HG03045 (cell line): ENCODE data around the gene OGDHL.
"Not testable (repeated sequence)": the region's sequence is repeated elsewhere in the genome, so short reads cannot be mapped to it uniquely, and the experiment has no call there.

Experiments used
- ATAC-seq: cut with Tn5 transposase; IDR thresholded peaks from one replicate; pipeline ENCODE4 v1.9.1; 2021; ENCODE audit warnings: mild to moderate bottlenecking, moderate library complexity; ENCODE audit not compliant: unreplicated experiment

Gene OGDHL

DNA sequence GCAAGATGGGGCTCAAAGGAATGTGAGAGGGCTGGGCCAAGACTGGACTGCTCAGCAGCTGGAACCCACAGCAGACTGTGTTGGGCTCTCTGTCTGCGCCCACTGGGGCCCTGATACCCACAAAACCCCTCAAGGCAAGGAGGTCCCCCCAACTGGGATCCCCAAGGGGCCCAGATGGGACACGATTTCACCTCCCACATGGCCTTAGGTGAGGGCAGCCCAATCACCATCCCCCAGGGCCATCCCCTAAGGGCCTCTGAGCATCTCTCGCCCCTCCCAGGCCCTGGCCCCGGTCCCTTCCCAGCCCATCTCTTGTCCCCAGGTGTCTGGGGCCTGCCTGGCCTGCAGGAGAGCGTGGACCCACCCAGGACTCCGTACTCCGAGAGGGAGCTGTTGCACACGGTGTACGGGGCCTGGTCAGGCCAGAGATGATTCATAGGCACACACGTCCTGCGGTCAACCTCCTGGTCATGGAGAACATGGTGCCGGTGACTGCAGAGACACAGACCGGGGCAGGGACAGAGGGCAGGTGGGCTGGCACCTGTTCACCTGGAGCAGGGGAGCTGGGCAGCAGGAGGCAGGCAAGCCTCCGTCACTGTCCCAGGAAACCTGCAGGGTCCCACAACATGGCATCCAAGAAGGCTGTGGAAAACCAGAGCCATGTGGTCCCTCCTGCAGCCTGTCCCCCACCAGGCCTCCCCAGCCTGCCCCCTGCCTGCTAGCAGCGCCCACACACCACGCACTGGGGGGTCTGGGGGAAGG lies 21.6 kb downstream of the OGDHL start:
- ATAC-seq, result no peak

DNA sequence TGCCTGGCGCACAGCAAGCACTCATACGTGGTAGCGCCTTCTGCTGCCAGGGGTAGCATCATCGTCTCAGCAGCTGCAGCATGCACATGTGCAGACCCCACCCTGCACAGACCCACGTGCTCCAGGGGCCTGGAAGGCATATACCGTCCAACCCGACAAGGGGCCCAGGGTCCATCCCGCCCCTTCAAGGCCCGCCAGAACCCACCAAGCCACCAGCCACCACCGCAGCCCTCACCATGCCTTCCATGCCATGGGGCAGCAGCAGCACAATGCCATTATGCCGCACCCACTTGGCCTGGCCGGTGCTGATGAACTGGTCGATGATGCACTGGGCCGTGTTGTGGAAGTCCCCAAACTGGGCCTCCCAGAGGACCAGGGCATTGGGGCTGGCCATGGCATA lies 22.7 kb downstream of the OGDHL start:
- ATAC-seq, result no peak

DNA sequence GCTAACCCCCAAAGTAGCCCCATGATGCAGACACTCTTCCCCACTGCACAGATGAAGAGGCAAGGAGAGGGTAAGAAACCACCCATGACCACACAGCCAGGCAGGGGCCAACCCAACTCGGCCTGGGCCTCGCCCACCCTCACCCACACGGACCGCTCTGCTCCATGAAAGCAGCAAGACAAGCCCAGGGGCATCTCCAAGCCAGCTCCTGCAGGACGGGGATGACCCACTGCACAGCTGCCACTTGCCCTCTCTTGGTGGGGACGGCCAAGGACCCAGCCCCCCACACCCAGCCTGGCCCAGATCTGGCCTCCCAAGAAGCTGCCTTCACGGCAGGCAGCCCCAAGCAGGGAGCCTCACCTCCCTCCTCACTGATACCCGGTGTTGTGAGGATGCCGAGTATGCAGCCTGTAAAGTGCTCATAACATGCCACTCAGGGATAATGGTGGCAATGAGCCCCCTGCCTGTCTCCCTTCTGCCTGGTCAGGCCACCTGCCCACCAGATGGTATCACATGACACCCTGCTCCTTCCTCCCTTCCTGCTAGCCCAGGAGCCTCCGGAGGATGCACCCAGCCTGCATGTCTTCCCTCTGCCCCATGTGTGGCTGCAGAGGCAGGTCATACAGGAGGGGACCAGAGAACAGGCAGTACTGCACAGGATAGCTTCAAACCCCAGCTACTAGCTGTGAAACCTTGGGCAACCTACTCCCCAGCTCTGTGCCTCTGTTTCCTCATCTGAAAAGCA lies 23.3 kb downstream of the OGDHL start:
- no peak for ATAC-seq

DNA sequence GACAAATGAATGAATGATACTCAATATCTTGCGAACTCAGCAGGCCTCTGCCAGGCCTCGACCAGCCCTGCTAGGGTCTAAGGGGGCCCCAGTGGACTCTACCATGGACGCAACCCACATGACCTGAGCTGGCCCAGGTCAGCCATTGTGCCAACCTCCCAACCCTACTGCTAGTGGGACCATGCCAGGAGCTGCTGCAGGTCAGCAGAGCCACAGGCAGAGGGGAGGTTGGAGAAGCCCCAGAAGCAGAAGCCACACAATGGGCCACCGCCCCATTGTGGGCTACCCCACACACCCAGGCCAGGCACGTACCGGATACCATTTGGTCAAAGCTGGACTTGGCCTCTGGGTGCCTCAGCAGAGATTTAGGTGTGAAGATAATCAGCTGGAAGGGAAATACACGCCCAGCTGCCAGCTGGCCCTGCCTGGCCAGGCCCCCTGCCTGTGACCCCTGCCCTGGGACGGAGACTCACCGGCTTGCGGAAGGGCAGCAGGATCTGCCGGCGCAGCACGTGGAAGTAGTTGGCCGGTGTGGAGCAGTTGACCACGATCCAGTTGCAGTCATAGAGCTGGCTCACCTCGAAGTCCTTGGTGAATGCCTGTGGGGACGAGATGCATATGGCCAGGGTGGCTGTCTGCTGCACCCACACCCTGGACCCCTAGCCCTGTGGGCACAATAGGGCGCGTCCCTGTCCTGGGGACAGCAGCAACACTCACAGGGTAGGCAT lies 24.5 kb downstream of the OGDHL start:
- ATAC-seq, result no peak

DNA sequence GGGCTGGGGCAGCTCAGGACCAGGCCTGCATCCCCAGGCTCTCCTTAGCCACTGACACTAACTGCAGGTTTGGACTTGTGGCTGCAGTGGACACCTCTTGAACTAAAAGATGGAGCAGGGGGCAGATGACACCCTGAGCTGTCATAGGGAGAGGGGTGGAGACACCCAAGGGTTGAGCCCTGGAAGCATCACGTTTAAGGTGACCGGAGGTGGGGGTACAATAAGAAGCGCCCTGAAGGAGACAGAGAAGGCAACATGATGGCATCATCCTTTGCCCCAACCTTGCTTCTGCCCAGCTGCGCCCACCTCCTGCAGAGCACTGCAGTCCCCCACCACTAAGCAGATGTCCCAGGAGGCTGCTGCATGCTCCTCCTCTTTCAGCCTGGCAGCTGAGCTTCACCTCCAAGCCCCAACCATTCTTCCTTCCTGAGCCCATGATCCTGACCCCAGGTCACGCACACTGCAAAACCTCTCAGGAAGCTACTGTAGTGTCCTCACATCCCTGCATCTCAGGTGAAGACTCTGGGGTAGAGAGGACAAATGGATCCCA lies 25.5 kb downstream of the OGDHL start:
- no peak for ATAC-seq

DNA sequence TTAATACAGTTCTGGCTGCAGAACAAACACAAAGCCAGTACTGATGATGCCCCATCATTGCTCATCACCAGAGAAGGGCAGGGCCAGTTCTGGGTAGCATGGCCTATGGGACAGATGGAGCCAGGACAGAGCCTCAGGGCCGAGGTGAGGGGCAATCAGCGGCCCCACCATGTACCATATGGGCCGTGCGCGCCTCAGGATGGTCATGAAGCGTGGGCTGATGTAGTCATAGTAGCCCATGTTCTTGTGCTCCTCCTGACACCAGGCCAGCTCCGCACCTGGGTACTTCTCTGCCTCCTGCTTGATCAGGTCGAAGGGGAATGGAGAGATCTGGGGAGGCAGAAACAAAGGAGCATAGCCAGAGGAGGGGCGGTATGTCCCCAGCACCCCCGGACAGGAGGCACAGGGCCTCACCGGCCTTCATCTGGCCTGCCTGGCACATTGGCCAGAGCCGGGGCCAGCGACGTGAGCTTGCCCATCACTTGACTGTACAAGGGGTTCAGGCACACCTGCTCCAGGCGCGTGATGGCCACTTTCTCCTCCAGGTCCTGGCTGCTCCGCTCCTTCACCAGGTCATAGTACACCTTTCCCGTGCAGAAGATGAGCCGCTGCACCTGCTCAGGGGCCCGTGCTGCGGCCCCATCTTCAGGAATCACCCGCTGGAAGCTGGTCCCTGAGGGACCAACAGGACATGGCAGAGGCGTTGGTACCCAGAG lies 26.1 kb downstream of the OGDHL start:
- no peak for ATAC-seq

DNA sequence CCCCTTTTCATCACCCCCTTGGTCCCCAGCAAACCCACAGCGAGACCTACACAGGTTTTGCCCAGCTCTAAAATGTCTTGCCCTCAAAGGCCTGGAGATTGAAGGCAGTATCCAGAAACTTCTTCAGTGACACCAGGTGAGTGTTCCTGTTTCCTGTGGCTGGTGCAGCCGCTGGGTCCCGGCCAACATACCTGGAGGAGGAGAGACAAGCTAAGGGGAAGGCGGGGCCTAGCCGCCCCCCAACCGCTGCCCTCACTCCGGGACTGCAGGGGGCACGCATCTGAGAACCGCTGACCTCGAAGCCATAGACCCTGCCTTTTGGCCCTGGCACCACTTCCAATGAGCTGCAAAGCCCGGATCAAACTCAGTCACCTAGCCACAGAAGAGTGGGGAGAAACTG lies 27.0 kb downstream of the OGDHL start:
- ATAC-seq, result no peak

DNA sequence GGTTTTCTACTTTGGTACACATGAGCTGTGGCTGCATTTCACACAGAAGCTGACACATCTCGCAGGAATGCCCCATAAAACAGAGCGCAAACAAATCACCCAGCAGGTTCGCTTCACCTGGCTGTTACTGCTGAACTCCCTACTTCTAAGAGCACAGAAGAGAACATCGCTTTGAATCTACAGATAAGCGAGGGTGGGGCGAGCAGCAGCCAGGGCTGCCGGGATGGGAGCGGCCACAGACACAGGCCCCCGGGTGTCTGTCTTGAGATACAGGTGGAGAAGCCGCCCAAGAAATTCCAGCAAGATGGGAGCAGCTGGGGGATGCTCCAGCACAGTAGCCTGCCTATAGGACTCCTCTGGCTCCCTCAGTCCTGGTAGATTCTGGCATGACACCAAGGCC lies 27.4 kb downstream of the OGDHL start:
- no peak for ATAC-seq

DNA sequence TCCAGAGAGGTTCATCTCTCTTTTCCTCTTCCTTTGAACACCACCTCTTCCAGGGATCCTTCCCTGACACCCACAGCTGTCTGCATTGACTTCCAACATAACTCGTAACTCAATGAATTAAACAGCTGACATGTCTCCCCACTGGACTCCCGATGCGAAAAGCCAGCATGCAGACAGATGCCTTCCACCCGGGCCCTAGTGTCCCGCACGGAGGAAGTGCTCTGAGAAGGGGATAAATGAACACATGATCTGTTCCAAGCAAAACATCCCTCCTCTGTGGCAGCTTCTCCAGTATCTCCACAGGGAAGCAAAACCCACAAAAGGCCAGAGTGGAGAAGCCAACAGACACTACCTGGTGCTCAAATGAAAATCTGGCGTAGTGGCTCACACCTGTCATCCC lies 28.3 kb downstream of the OGDHL start:
- no peak for ATAC-seq

DNA sequence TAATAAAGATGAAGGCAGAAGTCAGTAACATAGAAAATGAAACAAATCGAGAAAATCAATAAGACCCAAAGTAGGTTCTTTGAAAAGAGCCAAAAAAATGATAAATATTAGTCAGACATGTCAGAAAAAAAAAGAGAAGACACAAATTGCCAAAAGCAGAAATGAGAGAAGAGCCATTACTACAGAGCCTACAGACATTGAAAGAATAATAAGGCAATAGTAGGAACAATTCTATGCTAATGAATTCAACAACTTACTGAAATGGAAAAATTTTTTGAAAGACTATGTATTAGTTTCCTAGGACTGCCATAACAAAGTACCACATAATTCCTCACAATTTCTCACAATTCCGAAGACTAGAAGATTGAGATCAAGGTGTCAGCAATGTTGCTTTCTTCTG lies 35.5 kb downstream of the OGDHL start:
- no peak for ATAC-seq

DNA sequence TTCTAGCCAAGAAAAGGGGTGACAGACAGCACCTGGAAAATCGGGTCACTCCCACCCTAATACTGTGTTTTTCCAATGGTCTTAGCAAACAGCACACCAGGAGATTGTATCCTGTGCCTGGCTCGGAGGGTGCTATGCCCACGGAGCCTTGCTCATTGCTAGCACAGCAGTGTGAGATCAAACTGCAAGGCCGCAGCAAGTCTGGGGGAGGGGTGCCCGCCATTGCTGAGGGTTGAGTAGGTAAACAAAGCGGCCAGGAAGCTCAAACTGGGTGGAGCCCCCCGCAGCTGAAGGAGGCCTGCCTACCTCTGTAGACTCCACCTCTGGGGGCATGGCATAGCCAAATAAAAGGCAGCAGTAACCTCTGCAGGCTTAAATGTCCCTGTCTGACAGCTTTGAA lies 47.0 kb downstream of the OGDHL start:
- ATAC-seq, result not testable (repeated sequence)

DNA sequence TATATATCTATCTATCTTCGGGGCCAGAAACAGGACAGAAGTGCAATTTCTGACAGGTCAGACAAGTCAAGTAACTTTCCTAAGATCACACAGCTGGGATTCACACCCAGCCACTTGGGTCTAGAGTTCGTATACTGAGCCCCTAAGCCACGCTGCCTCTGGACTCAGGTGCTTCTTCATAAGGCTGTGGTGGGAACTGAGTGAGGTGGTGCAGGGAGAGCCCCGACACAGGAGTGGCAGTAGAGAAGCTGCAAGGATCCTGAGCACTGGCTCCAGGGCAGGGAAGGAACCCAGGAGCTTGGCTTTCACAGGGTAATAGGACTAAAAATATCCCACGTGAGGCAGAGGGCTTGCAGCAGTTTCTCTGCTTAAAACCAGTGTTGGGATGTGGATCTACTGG lies 48.9 kb downstream of the OGDHL start:
- no peak for ATAC-seq

DNA sequence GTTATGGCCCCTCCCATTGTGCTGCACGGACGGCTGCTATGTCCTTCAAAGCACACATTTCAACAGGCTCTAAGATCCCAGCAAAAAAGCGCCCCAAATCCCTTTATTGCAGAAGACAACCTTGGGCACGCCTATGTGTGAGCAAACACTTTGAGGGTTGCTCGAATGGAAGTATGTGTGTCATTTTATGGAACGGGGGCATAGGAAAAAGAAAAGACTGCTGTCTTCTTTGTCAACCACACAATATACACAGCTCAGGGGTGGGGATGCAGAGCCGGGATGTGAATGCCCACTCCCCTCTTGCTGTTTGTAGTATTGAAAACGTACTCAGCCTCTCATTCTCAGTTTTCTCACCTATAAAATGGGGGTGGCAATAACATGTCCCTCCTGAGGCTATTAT lies 50.6 kb downstream of the OGDHL start:
- ATAC-seq, result no peak

DNA sequence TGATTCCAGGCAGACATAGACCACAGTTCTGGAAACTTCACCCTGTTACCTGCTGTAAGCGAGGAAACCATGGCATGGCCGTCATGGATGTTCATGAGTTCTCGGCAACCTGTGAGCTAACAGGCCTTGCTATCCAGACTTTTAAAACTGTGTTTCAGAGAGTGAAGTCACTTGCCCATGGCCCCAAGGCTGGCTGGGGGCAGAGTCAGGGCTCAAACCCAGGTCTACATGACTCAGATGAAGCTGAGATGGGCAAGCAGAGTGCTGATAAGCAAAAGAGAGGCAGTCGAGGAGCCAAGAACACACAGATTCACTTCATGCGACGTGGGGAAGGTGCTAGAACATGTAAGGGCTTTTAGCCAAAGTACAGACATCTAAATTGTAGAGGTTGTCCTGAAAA lies 51.2 kb downstream of the OGDHL start:
- ATAC-seq, result no peak

DNA sequence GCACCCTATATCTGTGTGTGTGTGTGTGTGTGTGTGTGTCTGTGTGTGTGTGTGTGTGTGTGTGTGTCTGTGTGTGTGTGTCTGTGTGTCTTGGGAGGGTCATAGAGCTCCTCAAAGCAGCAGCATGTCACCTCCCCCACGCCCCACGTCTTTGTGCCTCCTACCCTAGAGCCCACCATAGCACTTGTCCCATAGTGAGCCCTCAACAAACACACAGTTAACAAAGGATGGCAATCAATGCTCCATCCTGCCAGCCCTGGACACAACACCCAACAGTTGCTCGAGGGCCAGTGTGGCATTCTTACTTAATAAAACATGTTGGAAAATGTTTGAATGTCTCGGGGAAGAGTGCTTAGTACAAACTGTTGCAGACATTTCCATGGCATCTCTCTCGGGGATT lies 52.2 kb downstream of the OGDHL start:
- ATAC-seq, result no peak

DNA sequence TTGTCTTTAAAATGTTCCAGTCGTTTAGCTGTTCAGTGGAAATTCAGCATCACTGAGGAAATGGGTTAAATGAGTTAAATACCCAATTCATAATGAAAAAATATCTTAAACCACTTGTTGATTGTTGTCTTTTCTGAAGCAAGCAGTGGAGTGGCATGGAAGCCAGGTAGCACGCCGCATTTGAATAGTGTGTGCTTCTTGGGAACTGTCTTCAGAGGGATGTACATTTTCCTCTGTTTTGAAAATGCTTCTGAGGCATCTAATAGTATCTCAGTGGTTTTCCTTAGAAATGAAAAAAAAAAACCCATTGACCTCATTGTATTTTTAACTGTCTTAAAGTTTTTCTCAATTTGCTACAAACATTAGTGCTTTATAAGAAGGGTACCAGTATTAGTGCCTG lies 54.5 kb downstream of the OGDHL start:
- no peak for ATAC-seq

DNA sequence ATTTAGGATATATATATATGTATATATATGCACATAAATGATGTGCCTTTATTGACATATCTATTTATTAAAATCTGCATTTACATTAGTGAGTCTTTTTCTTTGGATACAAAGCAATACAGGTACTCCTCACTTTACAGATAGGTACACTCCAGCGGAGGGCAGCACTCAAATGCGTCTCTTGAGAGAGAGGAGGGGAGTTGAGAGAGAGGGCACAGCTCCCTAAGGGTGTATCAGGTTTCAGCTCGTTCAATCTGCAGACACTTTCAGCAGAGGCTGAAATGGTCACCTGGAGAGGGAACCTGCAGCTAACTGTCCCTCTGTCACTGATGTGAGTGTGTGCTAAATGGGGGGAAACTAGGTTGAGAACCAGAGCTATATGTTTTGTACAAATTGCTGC lies 61.1 kb downstream of the OGDHL start:
- ATAC-seq, result no peak

DNA sequence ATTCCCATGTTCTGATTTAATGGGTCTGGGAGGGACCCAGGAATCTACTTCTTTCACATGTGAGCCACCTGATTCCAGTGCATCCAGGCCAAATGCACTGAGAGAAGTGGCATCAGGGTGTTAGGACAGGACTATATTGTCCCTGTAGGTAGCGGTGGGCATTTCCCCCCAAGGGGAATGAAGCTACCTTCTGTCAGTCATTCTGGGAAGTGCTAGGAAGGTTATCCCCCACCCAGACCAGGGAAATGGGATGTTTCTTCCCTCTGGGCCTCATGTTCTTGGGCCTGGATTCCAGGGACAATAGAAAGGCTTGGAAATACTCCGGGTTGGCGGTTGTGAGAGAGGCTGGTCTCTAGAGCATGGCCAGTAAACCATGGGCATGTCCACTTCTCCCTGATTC lies 61.9 kb downstream of the OGDHL start:
- ATAC-seq, result no peak

DNA sequence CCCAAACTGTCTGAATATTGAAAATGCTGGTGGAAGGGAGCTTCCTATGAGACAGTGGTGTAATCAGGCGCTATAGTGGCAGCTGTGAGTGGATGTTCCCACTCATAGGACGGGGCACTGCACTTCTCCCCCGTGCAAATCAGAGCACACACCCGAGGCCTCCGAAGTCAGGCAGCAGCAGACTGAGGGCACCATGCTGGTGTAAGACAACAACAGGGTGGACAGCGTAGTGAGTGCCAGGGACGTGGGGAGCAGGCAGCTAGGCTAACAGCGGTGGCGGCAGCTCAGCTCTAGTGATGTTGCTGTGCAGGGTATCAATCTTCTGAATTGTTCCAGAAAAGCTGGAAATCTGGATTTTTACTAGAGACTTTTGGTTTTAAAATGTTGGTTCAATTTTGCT lies 63.4 kb downstream of the OGDHL start:
- ATAC-seq, result no peak

DNA sequence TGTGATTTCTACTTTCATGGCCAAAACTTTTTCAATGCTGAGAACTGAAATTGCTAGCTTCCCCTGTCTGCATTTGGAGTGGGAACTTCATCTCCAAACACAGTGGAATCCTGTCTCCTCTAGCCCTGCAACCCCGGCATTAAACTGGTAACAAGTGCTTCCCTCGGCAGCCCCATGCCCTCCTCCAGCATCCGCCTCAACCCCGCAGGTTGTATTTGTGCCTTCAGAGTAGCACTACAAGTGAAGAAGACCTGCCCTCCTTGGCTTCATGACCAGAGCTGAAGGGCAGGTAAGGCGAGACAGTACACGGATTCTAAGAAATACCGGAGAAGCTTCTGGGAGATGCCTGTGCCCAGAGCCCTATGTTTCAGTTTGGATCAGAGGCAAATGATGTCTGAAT lies 65.8 kb downstream of the OGDHL start:
- ATAC-seq, result no peak

DNA sequence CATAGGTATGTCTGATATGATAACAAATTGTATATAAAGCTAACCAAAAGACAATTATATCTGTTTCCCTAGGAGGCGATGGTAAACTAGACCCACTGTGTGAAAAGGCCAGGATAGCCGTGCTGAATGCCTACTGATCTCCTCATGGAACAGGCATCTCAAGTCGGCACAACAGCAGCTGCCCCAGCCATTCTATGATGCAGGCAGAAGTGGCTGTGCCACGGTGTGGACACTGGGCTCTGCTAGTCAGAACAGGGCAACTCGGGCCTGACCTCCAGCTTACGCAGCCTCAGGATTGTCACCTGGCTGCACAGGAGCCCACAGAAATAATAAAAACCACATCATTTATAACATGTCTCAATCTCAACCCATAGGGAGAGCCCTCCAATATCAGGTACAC lies 67.7 kb downstream of the OGDHL start:
- no peak for ATAC-seq
